Measurements from ENCODE around the gene DPP4.

DNA sequence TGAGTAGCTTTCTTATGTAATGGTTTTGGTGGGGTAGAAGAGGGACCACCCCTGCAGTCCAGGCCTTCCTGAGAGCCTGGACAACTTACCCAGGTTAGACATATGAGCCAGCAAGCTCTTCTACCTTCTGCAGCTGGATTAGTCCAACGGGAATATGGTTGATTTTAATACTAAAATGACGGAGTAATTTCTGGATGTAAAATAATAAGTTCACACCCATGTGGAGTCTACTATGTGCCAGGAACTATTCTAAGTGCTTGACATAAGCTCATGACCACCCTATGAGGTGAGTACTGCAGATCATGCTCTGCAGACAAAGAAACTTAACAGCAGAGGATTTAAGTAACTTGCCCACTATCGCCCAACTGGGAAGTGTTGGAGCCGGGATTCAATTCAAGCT is 45.5 kb downstream of the DPP4 start:
- TF ChIP-seq, protein P1, sequence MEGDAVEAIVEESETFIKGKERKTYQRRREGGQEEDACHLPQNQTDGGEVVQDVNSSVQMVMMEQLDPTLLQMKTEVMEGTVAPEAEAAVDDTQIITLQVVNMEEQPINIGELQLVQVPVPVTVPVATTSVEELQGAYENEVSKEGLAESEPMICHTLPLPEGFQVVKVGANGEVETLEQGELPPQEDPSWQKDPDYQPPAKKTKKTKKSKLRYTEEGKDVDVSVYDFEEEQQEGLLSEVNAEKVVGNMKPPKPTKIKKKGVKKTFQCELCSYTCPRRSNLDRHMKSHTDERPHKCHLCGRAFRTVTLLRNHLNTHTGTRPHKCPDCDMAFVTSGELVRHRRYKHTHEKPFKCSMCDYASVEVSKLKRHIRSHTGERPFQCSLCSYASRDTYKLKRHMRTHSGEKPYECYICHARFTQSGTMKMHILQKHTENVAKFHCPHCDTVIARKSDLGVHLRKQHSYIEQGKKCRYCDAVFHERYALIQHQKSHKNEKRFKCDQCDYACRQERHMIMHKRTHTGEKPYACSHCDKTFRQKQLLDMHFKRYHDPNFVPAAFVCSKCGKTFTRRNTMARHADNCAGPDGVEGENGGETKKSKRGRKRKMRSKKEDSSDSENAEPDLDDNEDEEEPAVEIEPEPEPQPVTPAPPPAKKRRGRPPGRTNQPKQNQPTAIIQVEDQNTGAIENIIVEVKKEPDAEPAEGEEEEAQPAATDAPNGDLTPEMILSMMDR (conservative IDR thresholded peaks at IDR 0.05; ENCODE audit: low read depth, low read length): no peak
- TF ChIP-seq POLR2A (IDR thresholded peaks at IDR 0.05; ENCODE audit: low read depth, low read length) (no peak), MAFK (IDR thresholded peaks at IDR 0.05; ENCODE audit: low read depth, low read length) (no peak), FOS (IDR thresholded peaks at IDR 0.05; ENCODE audit: low read depth, low read length) (no peak), CEBPB (IDR thresholded peaks at IDR 0.05; ENCODE audit: low read depth, low read length) (no peak), RAD21 (IDR thresholded peaks at IDR 0.05; ENCODE audit: low read length) (no peak), MXI1 (IDR thresholded peaks at IDR 0.05; ENCODE audit: borderline replicate concordance, low read depth, low read length) (no peak), CHD1 (IDR thresholded peaks at IDR 0.05; ENCODE audit: low read depth, low read length) (no peak), BHLHE40 (IDR thresholded peaks at IDR 0.05; ENCODE audit: low read depth, low read length) (no peak), RFX5 (IDR thresholded peaks at IDR 0.05; ENCODE audit: low read depth, low read length) (no peak)
- TF ChIP-seq, protein P2, sequence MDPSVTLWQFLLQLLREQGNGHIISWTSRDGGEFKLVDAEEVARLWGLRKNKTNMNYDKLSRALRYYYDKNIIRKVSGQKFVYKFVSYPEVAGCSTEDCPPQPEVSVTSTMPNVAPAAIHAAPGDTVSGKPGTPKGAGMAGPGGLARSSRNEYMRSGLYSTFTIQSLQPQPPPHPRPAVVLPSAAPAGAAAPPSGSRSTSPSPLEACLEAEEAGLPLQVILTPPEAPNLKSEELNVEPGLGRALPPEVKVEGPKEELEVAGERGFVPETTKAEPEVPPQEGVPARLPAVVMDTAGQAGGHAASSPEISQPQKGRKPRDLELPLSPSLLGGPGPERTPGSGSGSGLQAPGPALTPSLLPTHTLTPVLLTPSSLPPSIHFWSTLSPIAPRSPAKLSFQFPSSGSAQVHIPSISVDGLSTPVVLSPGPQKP (IDR thresholded peaks at IDR 0.05; ENCODE audit: borderline replicate concordance, low read depth, low read length): no peak
- TF ChIP-seq, protein P3, sequence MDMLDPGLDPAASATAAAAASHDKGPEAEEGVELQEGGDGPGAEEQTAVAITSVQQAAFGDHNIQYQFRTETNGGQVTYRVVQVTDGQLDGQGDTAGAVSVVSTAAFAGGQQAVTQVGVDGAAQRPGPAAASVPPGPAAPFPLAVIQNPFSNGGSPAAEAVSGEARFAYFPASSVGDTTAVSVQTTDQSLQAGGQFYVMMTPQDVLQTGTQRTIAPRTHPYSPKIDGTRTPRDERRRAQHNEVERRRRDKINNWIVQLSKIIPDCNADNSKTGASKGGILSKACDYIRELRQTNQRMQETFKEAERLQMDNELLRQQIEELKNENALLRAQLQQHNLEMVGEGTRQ (IDR thresholded peaks at IDR 0.05; ENCODE audit: low read depth, low read length): no peak
